Testis (tissue), 3 donors: ENCODE measurements around the gene DNAAF1. TPM values are rescaled to one million over a fixed set of nuclear protein-coding genes. Genes with fewer than 3 reads are reported as not detected.
"Not testable (repeated sequence)": the region's sequence is repeated elsewhere in the genome, so short reads cannot be mapped to it uniquely, and the experiment has no call there.

ENCODE experiments used
- DNase-seq: peaks from one replicate; pipeline ENCODE4 v3.0.0-alpha.2; 2019
- H3K27ac ChIP-seq, 2 donors: fragments of 200-600 bp; sonication (generic); one replicate each; pipeline ENCODE4 v1.5.1; 2019
- H3K27me3 ChIP-seq: fragments of 200-600 bp; sonication (generic); one replicate; pipeline ENCODE4 v1.5.1; 2019
- H3K36me3 ChIP-seq: fragments of 200-600 bp; sonication (generic); one replicate; pipeline ENCODE4 v1.5.1; 2017; ENCODE audit warnings: low read depth; ENCODE audit errors: missing control alignments
- H3K4me1 ChIP-seq: fragments of 200-600 bp; sonication (generic); one replicate; pipeline ENCODE4 v1.5.1; 2019
- H3K4me3 ChIP-seq, 2 donors: fragments of 200-600 bp; sonication (generic); one replicate each; pipeline ENCODE4 v1.5.1; 2017 to 2019
- H3K9me3 ChIP-seq: fragments of 200-600 bp; sonication (generic); one replicate; pipeline ENCODE4 v1.5.1; 2017
- POLR2A ChIP-seq: fragments of 450-650 bp; IDR thresholded peaks from one replicate; pipeline ENCODE4 v1.6.1; 2017; ENCODE audit warnings: antibody characterized with exemption, mild to moderate bottlenecking, moderate library complexity
- WGBS, 2 donors: methylation state at CpG; one replicate each; pipeline ENCODE4 v1.1.5; 2018; 5-methylcytosine and 5-hydroxymethylcytosine counted together
- intact Hi-C: fragments of 100-400 bp; cut with DNase I; formaldehyde crosslinking; loops from one replicate; pipeline ENCODE4 v1.15.1; 2023; ENCODE audit warnings: low total_unique reads
- polyA plus RNA-seq: library from polyadenylated mRNA; stranded (reverse); fragments of 350-450 nt; fragmentation: Illumina TruSeq; extraction: RNeasy Lipid Tissue Mini Kit (QIAGEN cat#74804); gene quantifications from one replicate; pipeline ENCODE4 v1.2.3, GENCODE V29; 2014; ENCODE audit warnings: low read depth, low replicate concordance; ENCODE audit not compliant: insufficient read depth
- total RNA-seq, 2 donors: library from RNA; depleted of rRNA; stranded (reverse); fragments of >200 nt; gene quantifications; one replicate each; pipeline ENCODE4 v1.2.3, GENCODE V29; 2016
- TF ChIP-seq, protein P1 (sequence below), 3 experiments: fragments of 450-650 bp in 2 of 3; fragments of 200-600 bp in 1 of 3; sonication (generic) in 1 of 3; IDR thresholded peaks; one replicate each; pipeline ENCODE4 v1.5.1; 2016 to 2019; ENCODE audit warnings: antibody characterized with exemption in 3 of 3, mild to moderate bottlenecking in 2 of 3, moderate library complexity in 1 of 3

The DNAAF1 gene
- total and polyA plus RNA-seq, 3 donors from 2014 or later, result 50.9 to 161 (median 89.4) TPM

GRCh38 chr16:84214451-84215066 lies 69.5 kb downstream of the DNAAF1 start:
- no peak overlapping the region for H3K27ac ChIP-seq
- H3K4me1 ChIP-seq, result no peaks in the 10 kb centered on the region
- intact Hi-C loops, result no loop called here
- no peaks in the 10 kb centered on the region for H3K27me3 ChIP-seq
- no peaks in the 10 kb centered on the region for H3K36me3 ChIP-seq
- H3K9me3 ChIP-seq, result no peaks in the 10 kb centered on the region
- 89 to 90% methylated on average over 11 to 15 of the region's 15 CpGs for WGBS, 2 donors
- H3K4me3 ChIP-seq, result no peak overlapping the region
- no peak for DNase-seq
- TF ChIP-seq POLR2A, result no peak
- TF ChIP-seq, protein P1, sequence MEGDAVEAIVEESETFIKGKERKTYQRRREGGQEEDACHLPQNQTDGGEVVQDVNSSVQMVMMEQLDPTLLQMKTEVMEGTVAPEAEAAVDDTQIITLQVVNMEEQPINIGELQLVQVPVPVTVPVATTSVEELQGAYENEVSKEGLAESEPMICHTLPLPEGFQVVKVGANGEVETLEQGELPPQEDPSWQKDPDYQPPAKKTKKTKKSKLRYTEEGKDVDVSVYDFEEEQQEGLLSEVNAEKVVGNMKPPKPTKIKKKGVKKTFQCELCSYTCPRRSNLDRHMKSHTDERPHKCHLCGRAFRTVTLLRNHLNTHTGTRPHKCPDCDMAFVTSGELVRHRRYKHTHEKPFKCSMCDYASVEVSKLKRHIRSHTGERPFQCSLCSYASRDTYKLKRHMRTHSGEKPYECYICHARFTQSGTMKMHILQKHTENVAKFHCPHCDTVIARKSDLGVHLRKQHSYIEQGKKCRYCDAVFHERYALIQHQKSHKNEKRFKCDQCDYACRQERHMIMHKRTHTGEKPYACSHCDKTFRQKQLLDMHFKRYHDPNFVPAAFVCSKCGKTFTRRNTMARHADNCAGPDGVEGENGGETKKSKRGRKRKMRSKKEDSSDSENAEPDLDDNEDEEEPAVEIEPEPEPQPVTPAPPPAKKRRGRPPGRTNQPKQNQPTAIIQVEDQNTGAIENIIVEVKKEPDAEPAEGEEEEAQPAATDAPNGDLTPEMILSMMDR (IDR thresholded peaks at IDR 0.05), result no peak

DNA sequence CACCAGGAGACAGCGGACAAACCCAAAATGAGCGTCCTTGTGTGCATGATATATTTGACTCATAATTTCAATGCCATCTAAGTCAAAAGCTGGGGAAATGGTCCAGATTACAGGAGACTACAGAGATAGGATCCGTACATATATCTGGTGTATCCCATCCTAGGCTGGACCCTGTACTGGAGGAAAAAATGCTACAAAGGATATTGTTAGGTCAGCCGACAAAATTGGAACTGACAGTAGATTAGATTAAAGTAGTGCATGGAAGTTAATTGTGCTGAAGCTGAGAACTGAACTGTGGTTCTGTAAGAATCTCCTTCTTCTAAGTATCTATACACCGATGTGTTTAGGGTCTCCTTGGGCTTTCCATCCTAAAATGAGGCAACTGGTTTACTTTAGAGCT lies 70.4 kb downstream of the DNAAF1 start:
- no peaks in the 10 kb centered on the region for H3K9me3 ChIP-seq
- H3K4me3 ChIP-seq, result no peak overlapping the region
- DNase-seq, result no peak
- no peak overlapping the region for H3K27ac ChIP-seq
- no peak for TF ChIP-seq POLR2A
- TF ChIP-seq, protein P1 (IDR thresholded peaks at IDR 0.05), result no peak
- no peaks in the 10 kb centered on the region for H3K4me1 ChIP-seq
- no peaks in the 10 kb centered on the region for H3K27me3 ChIP-seq
- no peaks in the 10 kb centered on the region for H3K36me3 ChIP-seq
- intact Hi-C loops, result no loop called here
- 91% methylated on average over 5 of the region's 5 CpGs for WGBS, 2 donors

DNA sequence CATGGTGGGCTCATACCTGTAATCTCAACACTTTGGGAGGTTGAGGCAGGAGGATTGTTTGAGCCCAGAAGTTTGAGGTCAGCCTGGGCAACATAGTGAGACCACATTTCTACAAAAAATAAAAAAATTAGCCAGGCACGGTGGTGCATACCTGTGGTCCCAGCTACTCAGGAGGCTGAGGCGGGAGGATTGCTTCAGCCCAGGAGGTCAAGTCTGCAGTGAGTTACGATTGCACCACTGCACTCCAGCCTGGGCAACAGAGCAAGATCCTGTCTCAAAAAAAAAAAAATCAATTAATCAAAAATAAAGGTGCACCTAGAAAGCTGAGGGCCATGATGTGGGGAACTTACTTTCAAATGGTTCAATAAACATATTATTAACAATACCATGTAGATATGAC lies 71.0 kb downstream of the DNAAF1 start:
- DNase-seq, H3K4me3 ChIP-seq, intact Hi-C loops, H3K27ac ChIP-seq, H3K4me1 ChIP-seq, H3K9me3 ChIP-seq, H3K36me3 ChIP-seq, H3K27me3 ChIP-seq: not testable (repeated sequence)
- WGBS, 2 donors, result 93 to 98% methylated on average over 3 of the region's 3 CpGs

DNA sequence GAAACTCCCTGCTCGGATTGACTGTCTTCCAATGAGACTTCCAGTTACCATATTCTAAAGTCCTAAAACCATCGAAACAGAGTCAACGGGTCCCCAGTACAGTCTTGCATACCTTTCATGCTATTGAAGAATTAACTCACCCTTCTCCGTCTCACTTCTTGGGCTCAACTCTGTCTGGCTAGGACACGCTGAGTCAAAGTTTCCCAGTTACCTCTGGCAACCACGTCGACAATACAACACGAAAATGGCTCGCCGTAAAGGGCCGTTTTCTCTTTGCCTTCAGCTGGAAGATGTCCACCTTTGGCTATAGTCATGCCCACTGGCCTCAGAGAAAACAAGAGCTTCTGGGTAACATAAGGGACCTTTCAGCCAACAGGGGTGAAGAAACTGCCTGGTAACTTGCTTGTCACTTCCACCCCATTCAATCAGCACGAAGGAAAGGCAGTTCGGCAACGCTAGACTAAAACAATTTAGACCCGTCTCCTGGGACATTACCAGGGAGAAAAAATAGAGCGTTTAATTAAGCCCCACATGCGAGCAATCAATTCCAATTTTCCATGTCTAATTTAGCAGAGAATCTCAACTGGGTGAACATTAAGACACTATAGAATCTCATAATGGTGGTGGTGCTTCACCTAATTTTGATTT lies 73.2 kb downstream of the DNAAF1 start:
- Histone ChIP-seq H3K27ac (no peak overlapping the region), H3K4me3 (no peak overlapping the region), H3K27me3 (no peaks in the 10 kb centered on the region), H3K36me3 (no peaks in the 10 kb centered on the region), H3K4me1 (no peaks in the 10 kb centered on the region), H3K9me3 (no peaks in the 10 kb centered on the region)
- WGBS, 2 donors, result 88 to 90% methylated on average over 17 of the region's 17 CpGs
- TF ChIP-seq, protein P1 (IDR thresholded peaks at IDR 0.05), result no peak
- no peak for TF ChIP-seq POLR2A
- intact Hi-C loops, result no loop called here
- no peak for DNase-seq

- no peak for DNase-seq
- WGBS, 2 donors, result 89 to 94% methylated on average over 5 to 6 of the region's 6 CpGs
- no peaks in the 10 kb centered on the region for H3K36me3 ChIP-seq
- no peak for TF ChIP-seq POLR2A
- TF ChIP-seq, protein P1 (IDR thresholded peaks at IDR 0.05), result no peak
- no peak overlapping the region for H3K4me3 ChIP-seq
- intact Hi-C loops, result no loop called here
- H3K4me1 ChIP-seq, result no peaks in the 10 kb centered on the region
- H3K27ac ChIP-seq, result no peak overlapping the region
- H3K27me3 ChIP-seq, result no peaks in the 10 kb centered on the region
- H3K9me3 ChIP-seq, result no peaks in the 10 kb centered on the region
These were observed 73.8 kb downstream of the DNAAF1 start for GRCh38 chr16:84218956-84219355.
